Upper lobe of right lung (tissue), 1 donor: ENCODE data around the gene GMDS. TPM values are rescaled to one million over a fixed set of nuclear protein-coding genes. Genes with fewer than 3 reads are reported as not detected.

Experiments used
- ATAC-seq: fragments of 200-7000 bp; cut with Tn5 transposase; one replicate; pipeline ENCODE4 v1.9.1; 2020; ENCODE audit warnings: mild to moderate bottlenecking, moderate library complexity
- DNase-seq: peaks from one replicate; pipeline ENCODE4 v3.0.0-alpha.2; 2020
- H3K27ac ChIP-seq: fragments of 200-600 bp; one replicate; pipeline ENCODE4 v1.8.0; 2022
- H3K27me3 ChIP-seq: fragments of 200-600 bp; one replicate; pipeline ENCODE4 v1.8.0; 2022; ENCODE audit warnings: mild to moderate bottlenecking
- H3K36me3 ChIP-seq: fragments of 200-600 bp; one replicate; pipeline ENCODE4 v1.8.0; 2022
- H3K4me1 ChIP-seq: fragments of 200-600 bp; one replicate; pipeline ENCODE4 v1.8.0; 2022
- H3K4me3 ChIP-seq: fragments of 200-600 bp; one replicate; pipeline ENCODE4 v1.8.0; 2022; ENCODE audit warnings: mild to moderate bottlenecking
- H3K9me3 ChIP-seq: fragments of 200-600 bp; one replicate; pipeline ENCODE4 v1.8.0; 2022
- CTCF ChIP-seq: fragments of 200-600 bp; IDR thresholded peaks from one replicate; pipeline ENCODE4 v1.8.0; 2022; ENCODE audit warnings: antibody characterized with exemption
- intact Hi-C: fragments of 100-400 bp; cut with DNase I; formaldehyde crosslinking; loops from one replicate; pipeline ENCODE4 v1.11.0; 2022
- total RNA-seq: library from RNA; stranded (reverse); fragmentation: NEBNext Ultra II Directional; extraction: Animal tissue kit (Norgen Biotek cat#: 25700); gene quantifications from one replicate; pipeline ENCODE4 v1.2.1, GENCODE V29; 2021
- donor health status: DM: no; HTN: yes; CAD: no; lungs with severe emphysema.

Gene GMDS
- total RNA-seq, 1 donor from 2014 or later: 12.2 TPM

- Histone ChIP-seq H3K4me3 (no peak overlapping the region), H3K27me3 (no peaks in the 10 kb centered on the region), H3K4me1 (no peaks in the 10 kb centered on the region), H3K27ac (no peak overlapping the region), H3K9me3 (no peaks in the 10 kb centered on the region), H3K36me3 (no peaks in the 10 kb centered on the region)
- no peak for DNase-seq
- intact Hi-C loops: no loop called here
- TF ChIP-seq CTCF: no peak
- no peak for ATAC-seq
These were observed 471.0 kb downstream of the GMDS start for GRCh38 chr6:1774226-1774915.

DNA sequence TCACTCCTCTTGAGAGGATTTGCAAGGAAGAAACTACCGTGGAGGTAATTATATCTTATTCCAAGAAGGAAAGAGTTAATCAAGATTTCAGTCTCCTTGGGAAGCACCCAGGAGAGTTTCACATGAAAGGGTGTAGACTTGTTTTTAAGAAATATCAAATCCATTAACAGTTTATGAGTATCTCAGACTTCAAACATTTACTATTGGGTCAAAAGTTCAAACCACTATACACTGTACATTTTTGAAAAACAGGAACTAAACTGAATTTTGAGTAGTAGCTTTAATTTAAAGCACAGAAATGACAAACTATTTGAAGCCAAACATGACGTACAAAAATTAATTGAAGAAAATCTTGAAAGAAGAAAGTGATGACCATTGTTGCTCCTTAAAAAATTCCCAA lies 471.7 kb downstream of the GMDS start:
- Histone ChIP-seq H3K4me3 (no peak overlapping the region), H3K9me3 (no peaks in the 10 kb centered on the region), H3K27me3 (no peaks in the 10 kb centered on the region), H3K36me3 (no peaks in the 10 kb centered on the region), H3K27ac (no peak overlapping the region), H3K4me1 (no peaks in the 10 kb centered on the region)
- intact Hi-C loops: no loop called here
- no peak for TF ChIP-seq CTCF
- DNase-seq (no peak), ATAC-seq (no peak)

- no peak for TF ChIP-seq CTCF
- no peak overlapping the region for H3K27ac ChIP-seq
- intact Hi-C loops: no loop called here
- H3K4me1 ChIP-seq: no peaks in the 10 kb centered on the region
- H3K9me3 ChIP-seq: no peaks in the 10 kb centered on the region
- H3K27me3 ChIP-seq: no peaks in the 10 kb centered on the region
- H3K36me3 ChIP-seq: no peaks in the 10 kb centered on the region
- DNase-seq (no peak), ATAC-seq (no peak)
- H3K4me3 ChIP-seq: no peak overlapping the region
These were observed 474.3 kb downstream of the GMDS start for GRCh38 chr6:1770968-1771723.

DNA sequence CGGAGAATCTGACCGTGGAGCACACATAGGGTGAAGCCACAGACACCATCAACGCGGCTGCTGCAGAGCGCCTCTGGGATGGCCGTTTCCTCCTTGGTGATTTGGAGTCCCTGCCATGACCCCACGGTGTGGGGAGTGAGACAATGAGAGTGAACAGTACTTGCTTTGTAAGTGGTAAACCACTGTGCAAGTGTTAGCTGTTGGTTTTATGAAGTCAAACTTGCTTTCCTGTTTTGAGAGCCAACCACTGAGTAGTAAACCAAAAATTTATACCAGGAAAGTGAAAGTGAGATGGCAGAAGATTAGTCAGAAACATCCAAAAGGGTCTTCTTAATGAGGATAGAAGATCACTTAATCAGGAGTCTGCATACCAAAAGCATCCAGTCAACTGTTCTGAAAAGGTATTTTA lies 475.0 kb downstream of the GMDS start:
- DNase-seq: no peak
- ATAC-seq: no peak
- Histone ChIP-seq H3K4me3 (no peak overlapping the region), H3K36me3 (no peaks in the 10 kb centered on the region), H3K27me3 (no peaks in the 10 kb centered on the region), H3K9me3 (no peaks in the 10 kb centered on the region), H3K4me1 (no peaks in the 10 kb centered on the region), H3K27ac (no peak overlapping the region)
- intact Hi-C loops: no loop called here
- no peak for TF ChIP-seq CTCF

DNA sequence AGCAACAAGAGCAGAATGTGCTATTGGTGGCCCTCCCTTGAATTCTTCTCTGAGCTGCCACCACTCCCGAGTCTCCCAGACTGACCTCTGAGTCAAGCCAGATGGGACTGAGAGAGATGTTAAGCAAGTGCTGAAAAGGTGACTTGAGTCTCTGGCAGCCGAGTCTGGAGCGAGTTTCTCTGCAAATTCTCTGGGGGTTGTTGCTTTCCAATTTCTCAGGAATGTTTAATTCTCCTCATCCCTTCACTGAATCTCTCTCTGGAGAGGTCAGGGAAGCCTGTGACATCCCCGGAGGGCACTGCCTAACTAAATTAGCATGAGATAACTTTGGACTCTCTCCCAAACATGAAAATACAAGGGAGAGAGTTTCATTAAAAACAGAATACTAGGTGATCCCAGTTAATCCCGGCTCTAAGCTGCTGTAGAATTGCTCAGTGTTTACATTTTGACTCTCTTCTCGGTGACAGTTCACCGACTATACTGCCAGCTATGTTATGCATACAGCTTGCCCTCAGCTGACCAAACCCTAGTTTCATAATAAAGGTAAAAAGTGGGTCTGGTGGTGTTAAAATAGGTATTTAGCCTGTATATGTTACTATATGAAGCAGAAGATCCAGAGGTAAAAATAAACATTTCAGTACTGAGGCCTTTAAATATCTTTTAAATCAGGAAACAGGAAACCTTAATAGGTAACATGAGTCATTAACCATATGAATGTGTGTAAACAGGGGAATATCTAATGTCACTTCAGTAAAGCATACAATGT lies 477.7 kb downstream of the GMDS start:
- intact Hi-C loops: no loop called here
- Histone ChIP-seq H3K4me1 (no peaks in the 10 kb centered on the region), H3K27me3 (no peaks in the 10 kb centered on the region), H3K9me3 (no peaks in the 10 kb centered on the region), H3K36me3 (no peaks in the 10 kb centered on the region), H3K4me3 (no peak overlapping the region), H3K27ac (no peak overlapping the region)
- TF ChIP-seq CTCF: no peak
- DNase-seq: no peak
- no peak for ATAC-seq
